SK-N-SH treated with all-trans-retinoic acid at 6 μM for 48 hours (cell line): Measurements from ENCODE around the gene OR3A2.
"Not testable (repeated sequence)": the region's sequence is repeated elsewhere in the genome, so short reads cannot be mapped to it uniquely, and the experiment has no call there.

ENCODE experiments used
- ATAC-seq: fragments of 200-7000 bp; cut with Tn5 transposase; 3 replicates; pipeline ENCODE4 v1.9.1; 2020; ENCODE audit warnings: mild to moderate bottlenecking, moderate library complexity
- ARNTL ChIP-seq: fragments of 450-650 bp; formaldehyde crosslinking; IDR thresholded peaks from 2 replicates; pipeline ENCODE4 v1.5.0; 2020; ENCODE audit warnings: low read depth, mild to moderate bottlenecking, moderate library complexity, borderline replicate concordance
- BACH2 ChIP-seq: fragments of 250-450 bp; sonication (Bioruptor Pico); IDR thresholded peaks from 2 replicates; pipeline ENCODE4 v1.9.0; 2021; ENCODE audit warnings: mild to moderate bottlenecking, borderline replicate concordance
- CREB5 ChIP-seq: fragments of 250-450 bp; sonication (Bioruptor Pico); IDR thresholded peaks from 2 replicates; pipeline ENCODE4 v1.5.1; 2020; ENCODE audit warnings: low read depth, mild to moderate bottlenecking, moderate library complexity
- CSDC2 ChIP-seq: fragments of 250-450 bp; sonication (Bioruptor Pico); IDR thresholded peaks from 2 replicates; pipeline ENCODE4 v1.5.0; 2020; ENCODE audit warnings: mild to moderate bottlenecking, moderate library complexity
- CSRNP3 ChIP-seq: fragments of 250-450 bp; sonication (Bioruptor Pico); IDR thresholded peaks from 2 replicates; pipeline ENCODE4 v1.5.1; 2021; ENCODE audit warnings: mild to moderate bottlenecking, moderate library complexity
- ESRRG ChIP-seq: fragments of 250-450 bp; sonication (Bioruptor Pico); IDR thresholded peaks from 2 replicates; pipeline ENCODE4 v1.6.1; 2021; ENCODE audit warnings: mild to moderate bottlenecking
- GLIS3 ChIP-seq: fragments of 250-450 bp; sonication (Bioruptor Pico); IDR thresholded peaks from 2 replicates; pipeline ENCODE4 v1.5.0; 2020; ENCODE audit warnings: mild to moderate bottlenecking, moderate library complexity
- ISL1 ChIP-seq: fragments of 250-450 bp; sonication (Bioruptor Pico); IDR thresholded peaks from 2 replicates; pipeline ENCODE4 v2.1.2; 2022; ENCODE audit warnings: mild to moderate bottlenecking, moderate library complexity
- OSR1 ChIP-seq: fragments of 250-450 bp; sonication (Bioruptor Pico); IDR thresholded peaks from 2 replicates; pipeline ENCODE4 v1.8.0; 2022; ENCODE audit warnings: moderate library complexity, mild to moderate bottlenecking, inconsistent platforms
- PATZ1 ChIP-seq: fragments of 250-450 bp; sonication (Bioruptor Pico); IDR thresholded peaks from 2 replicates; pipeline ENCODE4 v1.8.0; 2020; ENCODE audit warnings: mild to moderate bottlenecking, moderate library complexity, borderline replicate concordance
- POU6F1 ChIP-seq: fragments of 250-450 bp; sonication (Bioruptor Pico); IDR thresholded peaks from 2 replicates; pipeline ENCODE4 v1.8.0; 2021; ENCODE audit warnings: low read depth, mild to moderate bottlenecking, moderate library complexity, borderline replicate concordance
- RARB ChIP-seq: fragments of 250-450 bp; sonication (Bioruptor Pico); IDR thresholded peaks from 2 replicates; pipeline ENCODE4 v1.8.0; 2021; ENCODE audit warnings: mild to moderate bottlenecking, moderate library complexity
- SNAI2 ChIP-seq: fragments of 250-450 bp; sonication (Bioruptor Pico); IDR thresholded peaks from 2 replicates; pipeline ENCODE4 v1.5.0; 2020; ENCODE audit warnings: mild to moderate bottlenecking, moderate library complexity
- TCF4 ChIP-seq: fragments of 250-450 bp; sonication (Bioruptor Pico); IDR thresholded peaks from 2 replicates; pipeline ENCODE4 v1.8.0; 2021; ENCODE audit warnings: mild to moderate bottlenecking, moderate library complexity, borderline replicate concordance
- TOX ChIP-seq: fragments of 250-450 bp; sonication (Bioruptor Pico); IDR thresholded peaks from 2 replicates; pipeline ENCODE4 v1.8.0; 2021; ENCODE audit warnings: mild to moderate bottlenecking, moderate library complexity, borderline replicate concordance
- TSHZ2 ChIP-seq: fragments of 250-450 bp; sonication (Bioruptor Pico); IDR thresholded peaks from 2 replicates; pipeline ENCODE4 v1.5.0; 2020; ENCODE audit warnings: mild to moderate bottlenecking, moderate library complexity
- ZC3H10 ChIP-seq: fragments of 250-450 bp; sonication (Bioruptor Pico); IDR thresholded peaks from 2 replicates; pipeline ENCODE4 v1.5.1; 2021; ENCODE audit warnings: mild to moderate bottlenecking, moderate library complexity
- ZFP3 ChIP-seq: fragments of 250-450 bp; sonication (Bioruptor Pico); IDR thresholded peaks from 2 replicates; pipeline ENCODE4 v1.5.0; 2020; ENCODE audit warnings: mild to moderate bottlenecking, moderate library complexity
- ZFP30 ChIP-seq: fragments of 450-650 bp; formaldehyde crosslinking; IDR thresholded peaks from 2 replicates; pipeline ENCODE4 v1.5.0; 2022; ENCODE audit warnings: mild to moderate bottlenecking, moderate library complexity
- ZNF565 ChIP-seq: fragments of 450-650 bp; formaldehyde crosslinking; conservative IDR thresholded peaks from 2 replicates; pipeline ENCODE4 v1.5.0; 2020; ENCODE audit warnings: low read depth, mild to moderate bottlenecking, moderate library complexity
- ZNF70 ChIP-seq: fragments of 450-650 bp; formaldehyde crosslinking; IDR thresholded peaks from 2 replicates; pipeline ENCODE4 v1.5.0; 2020; ENCODE audit warnings: mild to moderate bottlenecking, moderate library complexity
- ZNF8 ChIP-seq: fragments of 450-650 bp; formaldehyde crosslinking; IDR thresholded peaks from 2 replicates; pipeline ENCODE4 v1.5.0; 2020; ENCODE audit warnings: mild to moderate bottlenecking, moderate library complexity

Gene OR3A2

GRCh38 chr17:3401786-3402185 lies 15.7 kb upstream of the OR3A2 start (continued):
- no peak for TF ChIP-seq PATZ1 (CRISPR knock-in tag)
- TF ChIP-seq CSDC2, result no peak
- TF ChIP-seq, all 23 proteins: peak for 0

- TF ChIP-seq POU6F1 (CRISPR knock-in tag) (no peak), OSR1 (no peak), ZNF8 (CRISPR knock-in tag) (no peak), BACH2 (CRISPR knock-in tag) (no peak), CSDC2 (no peak), ISL1 (no peak), ZFP30 (CRISPR knock-in tag) (no peak), CREB5 (no peak), TOX (no peak), ZFP3 (no peak), SNAI2 (CRISPR knock-in tag) (no peak), ZNF70 (CRISPR knock-in tag) (no peak), ESRRG (CRISPR knock-in tag) (no peak), CSRNP3 (CRISPR knock-in tag) (no peak), TCF4 (no peak), RARB (CRISPR knock-in tag) (no peak), GLIS3 (CRISPR knock-in tag) (no peak)
- no peak for ATAC-seq
Measured at GRCh38 chr17:3400055-3400454, 13.9 kb upstream of the OR3A2 start.

GRCh38 chr17:3398310-3398709 lies 12.2 kb upstream of the OR3A2 start, which contains the start of gene OR1E1:
Gene OR1E1, minus strand, starts transcription at chr17:3398410. Its CDS starts 0 bp downstream, at chr17:3398410.
- no peak for ATAC-seq
- no peak for TF ChIP-seq ZNF565 (CRISPR knock-in tag)
- TF ChIP-seq ZFP3, result no peak

GRCh38 chr17:3397801-3398200 lies 11.7 kb upstream of the OR3A2 start:
- not testable (repeated sequence) for ATAC-seq

- no peak for TF ChIP-seq TSHZ2 (CRISPR knock-in tag)
- TF ChIP-seq ARNTL, result no peak
- TF ChIP-seq ZC3H10 (CRISPR knock-in tag), result no peak
- TF ChIP-seq SNAI2 (CRISPR knock-in tag), result no peak
- TF ChIP-seq TOX, result no peak
- no peak for TF ChIP-seq CREB5
- no peak for TF ChIP-seq POU6F1 (CRISPR knock-in tag)
- TF ChIP-seq ZNF565 (CRISPR knock-in tag), result no peak
- no peak for ATAC-seq
Measured at GRCh38 chr17:3389791-3390190, 3.7 kb upstream of the OR3A2 start.
